Non-pigmented ciliary epithelial cell (primary cell): ENCODE results near the gene CAB39L.
A peak's percentile ranks its signal among the peaks of the same experiment; 100 is the strongest.

Experiments used
- DNase-seq: peaks from one replicate; pipeline ENCODE4 v3.0.0-alpha.2; 2010; ENCODE audit warnings: low read depth

Gene CAB39L

GRCh38 chr13:49443704-49444523 lies at the start of gene CAB39L, which contains the start of gene SETDB2:
TSS of gene CAB39L (minus strand) at chr13:49444064. CDS start at chr13:49382910, 61,154 bp downstream.
TSS of gene SETDB2 (plus strand) at chr13:49444274. CDS start at chr13:49451894, 7,620 bp downstream.
- DNase-seq = peak; percentile 94

- no peak for DNase-seq
Measured at GRCh38 chr13:49488563-49488962, 44.7 kb upstream of the CAB39L start.

GRCh38 chr13:49481788-49482187 lies 37.9 kb upstream of the CAB39L start:
- no peak for DNase-seq

- no peak for DNase-seq
Measured at GRCh38 chr13:49476529-49476928, 32.7 kb upstream of the CAB39L start.

- DNase-seq = no peak
Measured at GRCh38 chr13:49472186-49472585, 28.3 kb upstream of the CAB39L start.

GRCh38 chr13:49466292-49466838 lies 22.5 kb upstream of the CAB39L start:
- DNase-seq = no peak

- DNase-seq = no peak
Measured at GRCh38 chr13:49464621-49465325, 20.9 kb upstream of the CAB39L start.

- DNase-seq = no peak
Measured at GRCh38 chr13:49464085-49464484, 20.2 kb upstream of the CAB39L start.

- no peak for DNase-seq
Measured at GRCh38 chr13:49459580-49459979, 15.7 kb upstream of the CAB39L start.

GRCh38 chr13:49457221-49457620 lies 13.4 kb upstream of the CAB39L start:
- no peak for DNase-seq

GRCh38 chr13:49456156-49456555 lies 12.3 kb upstream of the CAB39L start:
- DNase-seq = no peak

- no peak for DNase-seq
Measured at GRCh38 chr13:49455007-49455398, 11.1 kb upstream of the CAB39L start.

- no peak for DNase-seq
Measured at GRCh38 chr13:49454388-49455006, 10.6 kb upstream of the CAB39L start.

GRCh38 chr13:49453465-49453864 lies 9.6 kb upstream of the CAB39L start:
- DNase-seq = no peak

GRCh38 chr13:49452725-49453457 lies 9.0 kb upstream of the CAB39L start:
- no peak for DNase-seq

GRCh38 chr13:49450105-49450819 lies 6.4 kb upstream of the CAB39L start:
- DNase-seq = no peak

- no peak for DNase-seq
Measured at GRCh38 chr13:49448753-49449152, 4.9 kb upstream of the CAB39L start.

GRCh38 chr13:49446473-49446872 lies 2.6 kb upstream of the CAB39L start:
- no peak for DNase-seq

GRCh38 chr13:49444524-49445395 lies 896 bp upstream of the CAB39L start:
- DNase-seq = no peak

- DNase-seq = no peak
Measured at GRCh38 chr13:49443357-49443703, 534 bp downstream of the CAB39L start.
